HL-60/S4 treated with retinoic acid at 250 ng/mL for 4 days and 3 days (cell line): ENCODE results near the gene RBMY1A1.
"Not testable (repeated sequence)": the region's sequence is repeated elsewhere in the genome, so short reads cannot be mapped to it uniquely, and the experiment has no call there.

Experiments used
- in situ Hi-C: fragments of 300-500 bp; cut with MboI; formaldehyde crosslinking; loops from 2 replicates; pipeline ENCODE4 v1.7.0; 2022; ENCODE audit warnings: low sequenced_read_pairs

The RBMY1A1 gene

DNA sequence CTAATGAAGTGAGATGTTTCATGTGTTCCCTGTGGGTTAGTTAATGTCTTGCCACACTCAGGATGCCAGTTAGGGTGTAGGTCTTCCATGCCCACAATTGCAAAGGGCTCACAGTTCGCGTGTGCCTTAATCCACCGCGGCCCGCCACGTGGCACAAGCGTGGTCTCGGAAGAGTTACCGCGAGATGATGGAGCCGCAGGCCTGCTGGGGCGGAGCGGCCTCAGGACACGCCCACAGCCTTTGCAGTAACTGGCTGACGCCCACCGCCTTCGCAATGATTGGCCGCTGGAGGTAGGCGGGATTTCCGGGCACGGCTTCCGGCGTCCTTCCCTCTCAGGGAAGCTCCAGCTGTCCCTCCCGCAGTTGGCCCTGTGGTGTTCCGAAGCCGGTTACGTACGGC, at the start of gene RBMY1A1:
TSS of gene RBMY1A1 (plus strand) at position 301 of the 400 bp plus-strand sequence. CDS start 2,013 bp downstream, outside the sequence.
- in situ Hi-C loops: not testable (repeated sequence)

DNA sequence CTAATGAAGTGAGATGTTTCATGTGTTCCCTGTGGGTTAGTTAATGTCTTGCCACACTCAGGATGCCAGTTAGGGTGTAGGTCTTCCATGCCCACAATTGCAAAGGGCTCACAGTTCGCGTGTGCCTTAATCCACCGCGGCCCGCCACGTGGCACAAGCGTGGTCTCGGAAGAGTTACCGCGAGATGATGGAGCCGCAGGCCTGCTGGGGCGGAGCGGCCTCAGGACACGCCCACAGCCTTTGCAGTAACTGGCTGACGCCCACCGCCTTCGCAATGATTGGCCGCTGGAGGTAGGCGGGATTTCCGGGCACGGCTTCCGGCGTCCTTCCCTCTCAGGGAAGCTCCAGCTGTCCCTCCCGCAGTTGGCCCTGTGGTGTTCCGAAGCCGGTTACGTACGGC, 23.6 kb upstream of the RBMY1A1 start, which contains the start of gene RBMY1B:
TSS of gene RBMY1B (plus strand) at position 301 of the 400 bp plus-strand sequence. CDS start 2,013 bp downstream, outside the sequence.
- in situ Hi-C loops: not testable (repeated sequence)

DNA sequence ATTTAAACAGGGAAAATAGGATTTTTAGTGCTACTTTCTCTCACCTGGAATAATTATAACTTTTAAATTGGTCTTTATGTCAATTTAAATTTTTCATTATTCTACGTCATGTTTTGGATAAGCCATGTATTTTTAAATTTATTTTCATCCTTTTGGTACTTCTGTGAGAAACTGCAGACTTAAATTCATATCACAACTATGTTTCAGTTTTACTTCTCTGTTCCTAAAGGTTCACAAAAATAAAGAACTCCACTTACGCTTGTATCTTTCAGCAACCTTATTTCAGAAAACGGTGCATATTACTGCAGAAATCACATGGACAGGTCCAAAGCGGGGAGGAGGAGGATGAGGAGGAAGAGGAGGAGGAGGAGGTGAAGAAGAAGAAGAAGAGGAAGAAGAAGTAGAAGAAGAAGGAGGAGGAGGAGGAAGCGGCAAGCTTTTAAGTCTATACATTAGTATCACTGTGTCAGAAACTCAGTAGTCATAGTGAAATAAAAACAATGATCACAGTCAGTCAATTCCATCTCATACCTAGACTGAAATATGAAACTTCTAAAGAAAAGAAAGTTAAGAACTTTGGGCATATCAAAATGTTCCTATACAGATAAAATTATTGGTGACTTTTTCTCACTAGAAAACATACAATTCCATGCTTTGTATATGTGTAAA, 24.8 kb downstream of the RBMY1A1 start:
- in situ Hi-C loops: not testable (repeated sequence)

DNA sequence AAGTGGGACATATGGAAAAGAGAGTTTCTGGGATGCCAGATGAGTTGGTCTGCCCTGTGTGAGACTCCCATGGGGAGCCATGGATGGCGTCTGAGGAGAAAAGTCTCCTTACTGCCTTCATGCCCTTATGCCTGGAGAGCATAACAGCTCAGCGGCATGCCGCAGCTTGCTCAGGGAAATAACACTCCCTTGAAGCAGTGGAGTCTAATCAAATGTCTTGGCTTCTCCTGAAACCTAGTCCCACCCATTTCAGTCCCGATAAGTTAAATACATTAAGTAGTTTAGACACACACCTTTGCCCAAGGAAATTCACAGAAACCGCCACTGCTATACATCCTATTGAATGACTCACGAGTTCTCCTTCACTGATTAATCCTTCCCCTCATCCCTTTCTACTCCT, 50.8 kb downstream of the RBMY1A1 start:
- in situ Hi-C loops: no loop called here

DNA sequence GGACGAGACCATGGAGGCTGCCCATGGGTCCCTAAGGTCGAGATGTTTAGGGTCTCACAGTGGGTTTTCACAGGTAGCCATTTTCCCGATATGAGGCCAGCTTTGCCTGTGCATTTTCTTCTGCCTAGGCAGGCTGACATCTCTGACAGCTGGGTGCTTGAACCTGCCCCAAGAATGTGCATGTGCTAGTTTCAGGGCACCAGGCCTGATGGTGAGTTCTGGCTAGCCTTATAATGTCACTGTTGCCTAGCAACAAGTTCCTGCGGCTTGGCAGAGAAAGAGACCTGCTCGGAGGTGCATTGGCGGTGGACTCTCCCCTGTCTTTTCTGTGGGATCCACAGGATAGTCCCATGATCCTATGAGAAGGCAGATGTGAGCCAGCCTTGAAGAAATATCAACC, 51.8 kb downstream of the RBMY1A1 start:
- in situ Hi-C loops: not testable (repeated sequence)

DNA sequence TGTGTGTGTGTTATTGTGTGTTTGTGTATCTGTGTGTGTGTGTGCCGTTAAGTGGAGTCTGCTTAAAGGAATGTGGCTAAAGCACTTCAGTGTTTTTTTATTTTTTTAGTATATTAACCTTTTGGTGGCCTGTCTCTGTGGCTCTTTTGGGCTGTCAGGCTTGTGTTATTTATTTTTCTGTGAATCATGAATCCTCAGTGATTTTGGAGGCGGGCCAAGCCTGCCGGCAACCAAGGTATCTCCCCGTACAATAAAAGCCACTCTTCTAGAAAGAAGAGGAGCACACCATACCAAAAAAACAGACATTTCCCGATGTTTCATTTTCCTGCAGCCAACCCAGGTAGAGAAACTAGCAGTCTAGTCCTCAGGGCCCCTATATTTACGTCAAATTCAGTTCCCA, 57.4 kb downstream of the RBMY1A1 start:
- in situ Hi-C loops: no loop called here

DNA sequence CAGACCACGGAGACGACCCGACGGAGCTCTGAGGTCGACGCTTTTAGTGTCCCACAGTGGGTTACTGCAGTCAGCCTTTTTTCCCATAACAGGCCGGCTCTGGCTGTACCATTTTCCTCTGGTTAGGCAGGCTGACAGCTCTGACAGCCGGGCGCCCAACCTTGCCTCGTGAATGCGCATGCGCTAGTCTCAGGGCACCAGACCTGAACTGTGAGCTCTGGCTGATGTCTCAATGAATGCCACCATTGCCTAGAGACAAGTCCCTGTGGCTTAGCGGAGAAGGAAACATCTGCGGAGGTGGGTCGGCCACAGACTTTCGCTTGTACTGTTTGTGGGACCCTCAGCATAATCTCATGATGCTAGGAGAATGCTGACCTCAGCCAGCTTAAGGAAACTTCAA, 61.6 kb downstream of the RBMY1A1 start:
- in situ Hi-C loops: not testable (repeated sequence)
